ENCODE results near the gene GAN.

DNA sequence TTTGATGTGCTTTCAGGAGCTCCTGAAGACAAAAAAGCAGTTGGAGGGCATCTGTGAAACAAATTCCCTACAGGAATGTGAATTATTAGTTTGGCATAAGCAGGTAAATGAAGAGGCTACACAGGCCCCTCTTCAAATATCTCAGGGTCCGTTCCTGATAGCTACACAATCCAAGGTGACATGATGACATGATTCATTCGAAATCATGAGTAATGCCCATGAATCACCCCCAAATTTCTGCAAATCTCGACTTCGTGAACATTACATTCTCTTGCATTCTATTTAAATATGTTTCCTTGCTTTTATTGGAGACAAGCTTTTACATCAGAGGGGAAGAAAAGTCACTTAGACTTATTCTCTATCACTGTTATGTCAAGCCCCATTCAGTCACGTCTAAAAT lies 22.3 kb downstream of the GAN start:
- no peak for TF ChIP-seq EP300 (IDR thresholded peaks at IDR 0.05)
- TF ChIP-seq, protein P1, sequence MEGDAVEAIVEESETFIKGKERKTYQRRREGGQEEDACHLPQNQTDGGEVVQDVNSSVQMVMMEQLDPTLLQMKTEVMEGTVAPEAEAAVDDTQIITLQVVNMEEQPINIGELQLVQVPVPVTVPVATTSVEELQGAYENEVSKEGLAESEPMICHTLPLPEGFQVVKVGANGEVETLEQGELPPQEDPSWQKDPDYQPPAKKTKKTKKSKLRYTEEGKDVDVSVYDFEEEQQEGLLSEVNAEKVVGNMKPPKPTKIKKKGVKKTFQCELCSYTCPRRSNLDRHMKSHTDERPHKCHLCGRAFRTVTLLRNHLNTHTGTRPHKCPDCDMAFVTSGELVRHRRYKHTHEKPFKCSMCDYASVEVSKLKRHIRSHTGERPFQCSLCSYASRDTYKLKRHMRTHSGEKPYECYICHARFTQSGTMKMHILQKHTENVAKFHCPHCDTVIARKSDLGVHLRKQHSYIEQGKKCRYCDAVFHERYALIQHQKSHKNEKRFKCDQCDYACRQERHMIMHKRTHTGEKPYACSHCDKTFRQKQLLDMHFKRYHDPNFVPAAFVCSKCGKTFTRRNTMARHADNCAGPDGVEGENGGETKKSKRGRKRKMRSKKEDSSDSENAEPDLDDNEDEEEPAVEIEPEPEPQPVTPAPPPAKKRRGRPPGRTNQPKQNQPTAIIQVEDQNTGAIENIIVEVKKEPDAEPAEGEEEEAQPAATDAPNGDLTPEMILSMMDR (IDR thresholded peaks at IDR 0.05), result no peak
